ENCODE results near the gene KCNT1. TPM values are rescaled to one million over a fixed set of nuclear protein-coding genes. Genes with fewer than 3 reads are reported as not detected.

The KCNT1 gene
- total and polyA plus RNA-seq, 10 of the 15 experiments (the other 5 are each of a cell fraction or from before 2014, with no cell fraction given), result not detected

DNA sequence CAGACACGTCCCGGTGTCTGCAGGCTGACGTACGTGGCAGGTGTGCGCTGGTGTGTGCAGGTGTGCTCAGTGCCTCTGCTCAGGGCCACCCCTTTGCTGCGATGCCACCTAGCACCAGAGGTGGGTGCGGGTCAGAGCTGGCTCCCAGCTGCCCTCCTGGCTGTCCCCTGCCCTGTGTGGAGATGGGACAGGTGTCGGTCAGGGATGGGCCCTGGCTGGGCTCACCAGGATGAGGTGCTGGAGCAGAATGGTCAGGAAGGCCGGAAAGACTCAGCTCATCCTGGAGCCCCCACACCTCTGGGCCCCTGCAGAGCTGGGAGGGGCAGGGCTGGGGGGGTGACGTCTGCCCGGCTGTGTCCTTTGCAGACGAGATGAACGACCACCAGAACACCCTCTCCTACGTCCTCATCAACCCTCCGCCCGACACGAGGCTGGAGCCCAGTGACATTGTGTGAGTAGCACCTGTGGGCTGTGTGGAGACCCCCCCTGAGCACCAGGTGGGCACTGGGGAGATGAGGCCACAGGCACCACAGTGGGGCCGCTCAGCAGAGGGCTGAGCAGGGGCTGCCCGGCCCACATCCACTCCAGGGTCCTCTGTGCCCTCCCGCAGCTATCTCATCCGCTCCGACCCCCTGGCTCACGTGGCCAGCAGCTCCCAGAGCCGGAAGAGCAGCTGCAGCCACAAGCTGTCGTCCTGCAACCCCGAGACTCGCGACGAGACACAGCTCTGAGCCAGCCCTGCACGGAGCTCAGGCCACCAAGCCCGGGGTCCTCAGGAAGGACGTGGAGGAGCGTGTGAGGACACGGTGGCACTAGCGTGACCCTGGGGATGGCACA lies 89.7 kb downstream of the KCNT1 start:
- ChIA-PET POLR2A (no interaction called here), CTCF (no interaction called here), RAD21 (ENCODE audit: unreplicated experiment) (no interaction called here), SMC1A (ENCODE audit: uncharacterized antibody, unreplicated experiment) (no interaction called here)
- no peak for FAIRE-seq
- Histone ChIP-seq H3K4me3 (no peak overlapping the region), H3K27ac (ENCODE audit: control insufficient read depth, insufficient read depth) (no peak overlapping the region), H3K4me2 (ENCODE audit: control insufficient read depth, insufficient read depth) (no peak overlapping the region), H3K9ac (ENCODE audit: control insufficient read depth, insufficient read depth, low read length) (no peak overlapping the region), H2AFZ (ENCODE audit: control insufficient read depth, low read depth, low read length) (no peak overlapping the region), H3K4me1 (ENCODE audit: control insufficient read depth, insufficient read depth, low read length) (no peaks in the 10 kb centered on the region), H3K36me3 (ENCODE audit: control insufficient read depth in 2 of 2, insufficient read depth in 2 of 2, low read length in 1 of 2) (no peaks in the 10 kb centered on the region), H4K20me1 (ENCODE audit: control insufficient read depth, insufficient read depth) (no peaks in the 10 kb centered on the region), H3K27me3 (replicated peaks in 1 of 2; ENCODE audit: control insufficient read depth in 2 of 2, insufficient read depth in 2 of 2, low read length in 1 of 2) (no peaks in the 10 kb centered on the region), H3K9me3 (replicated peaks; ENCODE audit: control insufficient read depth, insufficient read depth, low read length) (no peaks in the 10 kb centered on the region), H3K79me2 (ENCODE audit: control insufficient read depth, insufficient read depth, low read length) (no peaks in the 10 kb centered on the region)
- in situ Hi-C loops (cut with MboI) (no loop called here), intact Hi-C loops (cut with micrococcal nuclease; ENCODE audit: unreplicated experiment) (no loop called here)
- WGBS (ENCODE audit: insufficient coverage, insufficient replicate concordance, low lambda C conversion rate, missing lambda C conversion rate), result 39% methylated on average over 34 of the region's 35 CpGs
- ATAC-seq, result no peak
- no peak for DNase-seq (ENCODE audit: low read depth, low spot score)
- TF ChIP-seq FOS (IDR thresholded peaks at IDR 0.05; ENCODE audit: borderline replicate concordance, extremely low read depth, insufficient read length) (no peak), BACH1 (IDR thresholded peaks at IDR 0.05; ENCODE audit: borderline replicate concordance) (no peak), FOXM1 (IDR thresholded peaks at IDR 0.05; ENCODE audit: low read depth, low read length) (no peak), RB1 (IDR thresholded peaks at IDR 0.05; ENCODE audit: borderline replicate concordance) (no peak), CHD2 (IDR thresholded peaks at IDR 0.05; ENCODE audit: borderline replicate concordance, low read depth, low read length) (no peak), BCL11A (IDR thresholded peaks at IDR 0.05; ENCODE audit: low read depth, low read length) (no peak), MTA3 (IDR thresholded peaks at IDR 0.05; ENCODE audit: borderline replicate concordance, low read length) (no peak), SMAD1 (IDR thresholded peaks at IDR 0.05; ENCODE audit: low read depth, partially characterized antibody) (no peak), ATF7 (IDR thresholded peaks at IDR 0.05; ENCODE audit: low read depth) (no peak), RBBP5 (conservative IDR thresholded peaks at IDR 0.05) (no peak), SREBF1 (IDR thresholded peaks at IDR 0.05; ENCODE audit: low read length) (no peak), ZZZ3 (IDR thresholded peaks at IDR 0.05; ENCODE audit: control insufficient read depth, insufficient read length, low read depth) (no peak), MEF2B (IDR thresholded peaks at IDR 0.05; ENCODE audit: partially characterized antibody, poor library complexity, severe bottlenecking) (no peak), ASH2L (IDR thresholded peaks at IDR 0.05; ENCODE audit: borderline replicate concordance, low read depth) (no peak)
- TF ChIP-seq, protein P1, sequence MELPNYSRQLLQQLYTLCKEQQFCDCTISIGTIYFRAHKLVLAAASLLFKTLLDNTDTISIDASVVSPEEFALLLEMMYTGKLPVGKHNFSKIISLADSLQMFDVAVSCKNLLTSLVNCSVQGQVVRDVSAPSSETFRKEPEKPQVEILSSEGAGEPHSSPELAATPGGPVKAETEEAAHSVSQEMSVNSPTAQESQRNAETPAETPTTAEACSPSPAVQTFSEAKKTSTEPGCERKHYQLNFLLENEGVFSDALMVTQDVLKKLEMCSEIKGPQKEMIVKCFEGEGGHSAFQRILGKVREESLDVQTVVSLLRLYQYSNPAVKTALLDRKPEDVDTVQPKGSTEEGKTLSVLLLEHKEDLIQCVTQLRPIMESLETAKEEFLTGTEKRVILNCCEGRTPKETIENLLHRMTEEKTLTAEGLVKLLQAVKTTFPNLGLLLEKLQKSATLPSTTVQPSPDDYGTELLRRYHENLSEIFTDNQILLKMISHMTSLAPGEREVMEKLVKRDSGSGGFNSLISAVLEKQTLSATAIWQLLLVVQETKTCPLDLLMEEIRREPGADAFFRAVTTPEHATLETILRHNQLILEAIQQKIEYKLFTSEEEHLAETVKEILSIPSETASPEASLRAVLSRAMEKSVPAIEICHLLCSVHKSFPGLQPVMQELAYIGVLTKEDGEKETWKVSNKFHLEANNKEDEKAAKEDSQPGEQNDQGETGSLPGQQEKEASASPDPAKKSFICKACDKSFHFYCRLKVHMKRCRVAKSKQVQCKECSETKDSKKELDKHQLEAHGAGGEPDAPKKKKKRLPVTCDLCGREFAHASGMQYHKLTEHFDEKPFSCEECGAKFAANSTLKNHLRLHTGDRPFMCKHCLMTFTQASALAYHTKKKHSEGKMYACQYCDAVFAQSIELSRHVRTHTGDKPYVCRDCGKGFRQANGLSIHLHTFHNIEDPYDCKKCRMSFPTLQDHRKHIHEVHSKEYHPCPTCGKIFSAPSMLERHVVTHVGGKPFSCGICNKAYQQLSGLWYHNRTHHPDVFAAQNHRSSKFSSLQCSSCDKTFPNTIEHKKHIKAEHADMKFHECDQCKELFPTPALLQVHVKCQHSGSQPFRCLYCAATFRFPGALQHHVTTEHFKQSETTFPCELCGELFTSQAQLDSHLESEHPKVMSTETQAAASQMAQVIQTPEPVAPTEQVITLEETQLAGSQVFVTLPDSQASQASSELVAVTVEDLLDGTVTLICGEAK (IDR thresholded peaks at IDR 0.05; ENCODE audit: borderline replicate concordance), result no peak
- TF ChIP-seq, protein P2, sequence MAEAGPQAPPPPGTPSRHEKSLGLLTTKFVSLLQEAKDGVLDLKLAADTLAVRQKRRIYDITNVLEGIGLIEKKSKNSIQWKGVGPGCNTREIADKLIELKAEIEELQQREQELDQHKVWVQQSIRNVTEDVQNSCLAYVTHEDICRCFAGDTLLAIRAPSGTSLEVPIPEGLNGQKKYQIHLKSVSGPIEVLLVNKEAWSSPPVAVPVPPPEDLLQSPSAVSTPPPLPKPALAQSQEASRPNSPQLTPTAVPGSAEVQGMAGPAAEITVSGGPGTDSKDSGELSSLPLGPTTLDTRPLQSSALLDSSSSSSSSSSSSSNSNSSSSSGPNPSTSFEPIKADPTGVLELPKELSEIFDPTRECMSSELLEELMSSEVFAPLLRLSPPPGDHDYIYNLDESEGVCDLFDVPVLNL (IDR thresholded peaks at IDR 0.05; ENCODE audit: low read depth, low read length), result no peak
- BruUV-seq (replicated peaks), result no TSS peak

Data from GM12878 (cell line).